Measurements from ENCODE around the gene VPS52. TPM values are rescaled to one million over a fixed set of nuclear protein-coding genes. Genes with fewer than 3 reads are reported as not detected.
A peak's percentile ranks its signal among the peaks of the same experiment; 100 is the strongest.

VPS52 gene
- total RNA-seq, 1 donor from 2014 or later: 47.5 TPM

- Histone ChIP-seq H3K27ac (no peak overlapping the region), H3K4me1 (peaks cover 21% of the 10 kb centered on the region), H3K4me3 (no peak overlapping the region), H3K36me3 (peaks cover 28% of the 10 kb centered on the region), H3K27me3 (no peaks in the 10 kb centered on the region), H3K9me3 (no peaks in the 10 kb centered on the region)
- no peak for TF ChIP-seq CTCF (IDR thresholded peaks at IDR 0.05)
- intact Hi-C loops (cut with DNase I): no loop called here
- ATAC-seq (no peak), DNase-seq (no peak)
These were observed 20.2 kb downstream of the VPS52 start for GRCh38 chr6:33251395-33252012.

- intact Hi-C loops (cut with DNase I): no loop called here
- DNase-seq: no peak
These were observed 20.9 kb downstream of the VPS52 start for GRCh38 chr6:33250731-33251130.

DNA sequence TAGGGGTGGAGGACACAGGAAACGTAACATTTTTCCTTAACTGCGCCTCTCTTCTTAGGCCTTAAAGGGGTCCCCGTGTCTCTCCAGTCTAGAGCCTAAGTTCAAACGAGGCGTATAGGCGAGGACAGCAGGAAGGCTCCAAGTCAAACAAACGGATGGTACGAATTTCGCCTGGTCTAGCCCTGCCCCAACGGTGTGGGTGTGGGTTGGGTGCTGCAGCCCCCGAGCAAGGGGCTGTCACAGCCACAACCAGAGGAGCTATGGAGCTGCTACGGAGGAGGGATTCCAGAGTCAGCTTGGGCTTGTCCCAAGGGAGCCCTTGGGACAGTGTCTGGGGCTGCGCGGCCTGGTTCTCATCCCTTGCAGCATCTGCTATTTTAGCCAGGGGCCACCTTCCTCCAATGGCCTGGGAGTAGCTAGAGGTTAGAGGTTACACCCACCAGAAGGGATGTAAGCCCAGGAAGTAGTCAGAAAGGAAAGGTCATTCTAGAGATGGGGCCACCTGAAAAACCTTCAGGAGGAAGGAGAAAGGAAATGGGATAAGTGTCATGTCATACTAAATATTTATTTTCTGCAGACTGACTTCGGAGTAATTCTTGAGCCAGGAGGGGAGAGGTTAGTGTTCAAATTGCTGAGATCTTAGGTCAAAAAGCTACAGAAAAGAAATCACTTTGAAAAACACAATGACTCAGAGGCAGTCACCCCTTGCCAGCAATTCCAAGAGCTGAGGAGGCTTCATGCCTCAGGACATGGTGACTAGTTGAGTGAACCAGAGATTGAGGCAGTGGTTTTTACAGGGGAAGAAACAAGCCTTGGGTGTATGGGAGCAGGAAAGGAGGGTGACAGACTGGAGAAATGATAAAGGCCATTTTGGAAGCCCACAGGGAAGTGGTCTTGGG, 21.7 kb downstream of the VPS52 start:
- intact Hi-C loops (cut with DNase I): loop anchor here (10.0 kb wide), 3 partner anchors 85 to 235 kb away; no protein-coding TSS in a partner anchor
- Histone ChIP-seq H3K4me3 (peak overlapping the region; percentile 59), H3K36me3 (peaks cover 28% of the 10 kb centered on the region), H3K4me1 (peaks cover 21% of the 10 kb centered on the region), H3K27ac (peak overlapping the region; percentile 95), H3K9me3 (no peaks in the 10 kb centered on the region), H3K27me3 (no peaks in the 10 kb centered on the region)
- no peak for TF ChIP-seq CTCF (IDR thresholded peaks at IDR 0.05)
- DNase-seq: no peak
- no peak for ATAC-seq

More at GRCh38 chr6:33250731-33251130, 20.9 kb downstream of the VPS52 start:
- ATAC-seq: no peak
- Histone ChIP-seq H3K27ac (no peak overlapping the region), H3K4me1 (peaks cover 21% of the 10 kb centered on the region), H3K9me3 (no peaks in the 10 kb centered on the region), H3K36me3 (peaks cover 28% of the 10 kb centered on the region), H3K27me3 (no peaks in the 10 kb centered on the region), H3K4me3 (no peak overlapping the region)
- TF ChIP-seq CTCF (IDR thresholded peaks at IDR 0.05): no peak

DNA sequence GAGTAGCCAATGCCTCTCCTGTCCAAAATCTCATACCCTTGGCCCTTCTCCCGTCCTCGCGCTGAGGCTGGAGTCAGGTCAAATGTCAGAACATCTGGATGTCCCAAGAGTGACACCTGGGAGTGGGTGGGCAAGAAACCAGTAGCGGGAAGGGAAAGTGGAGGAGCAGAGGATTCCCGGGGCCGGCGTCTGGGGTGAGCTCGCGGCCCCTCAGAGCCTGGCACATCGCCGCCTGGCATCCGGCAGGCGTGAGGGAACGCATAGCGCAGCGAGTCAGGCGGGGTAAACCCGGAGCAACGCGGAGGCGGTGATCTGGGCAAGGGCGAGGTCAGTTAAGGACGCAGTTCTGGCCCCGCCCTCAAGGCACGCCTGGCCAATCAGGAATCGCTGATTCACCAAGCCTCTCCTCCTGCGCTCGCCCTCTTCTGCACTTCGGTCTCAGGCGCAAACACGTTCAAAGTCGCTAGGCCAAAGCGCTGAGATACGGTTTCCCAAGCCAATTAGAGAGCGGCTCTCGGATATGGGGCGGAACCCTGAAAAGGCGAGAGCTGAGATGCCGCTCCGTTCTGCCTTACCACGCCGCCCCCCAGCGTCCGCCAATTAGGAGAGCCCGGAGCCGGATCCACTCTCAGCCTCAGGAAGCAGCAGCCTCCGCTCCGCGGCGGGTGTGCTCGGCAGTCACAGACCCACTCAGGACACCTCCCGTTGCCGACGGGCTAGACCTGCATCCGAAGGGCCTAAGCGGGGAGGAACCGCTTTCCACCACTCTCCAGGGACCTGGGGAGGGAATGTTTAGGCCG, 22.5 kb downstream of the VPS52 start:
- peak; percentile 39 for TF ChIP-seq CTCF (IDR thresholded peaks at IDR 0.05)
- H3K9me3 ChIP-seq: no peaks in the 10 kb centered on the region
- peaks cover 22% of the 10 kb centered on the region for H3K36me3 ChIP-seq
- intact Hi-C loops (cut with DNase I): loop anchor here (10.0 kb wide), 3 partner anchors 84 to 234 kb away; no protein-coding TSS in a partner anchor
- H3K27ac ChIP-seq: peak overlapping the region; percentile 95
- H3K4me1 ChIP-seq: peaks cover 21% of the 10 kb centered on the region
- peak; percentile 98 for DNase-seq
- peak overlapping the region; percentile 59 for H3K4me3 ChIP-seq
- ATAC-seq: peak; percentile 96
- no peaks in the 10 kb centered on the region for H3K27me3 ChIP-seq

DNA sequence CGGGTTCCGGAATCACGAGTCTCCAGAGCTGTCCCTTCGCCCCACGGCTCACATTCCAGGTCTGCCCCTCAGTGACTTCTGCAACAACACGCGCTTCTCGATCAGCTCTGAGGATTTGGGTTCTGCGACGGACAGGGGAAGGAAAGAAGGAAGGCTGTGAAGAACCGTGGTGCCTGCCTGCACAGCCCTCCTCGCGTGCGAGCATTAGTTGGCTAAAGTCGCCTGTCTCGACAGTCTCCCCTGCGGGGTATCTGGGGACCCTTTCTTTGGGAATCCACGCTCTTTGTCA, 23.1 kb downstream of the VPS52 start:
- Histone ChIP-seq H3K9me3 (no peaks in the 10 kb centered on the region), H3K36me3 (peaks cover 18% of the 10 kb centered on the region), H3K4me1 (peaks cover 21% of the 10 kb centered on the region), H3K27ac (peak overlapping the region; percentile 81), H3K27me3 (no peaks in the 10 kb centered on the region), H3K4me3 (peak overlapping the region; percentile 59)
- ATAC-seq (peak; percentile 1), DNase-seq (peak; percentile 69)
- TF ChIP-seq CTCF (IDR thresholded peaks at IDR 0.05): no peak
- intact Hi-C loops (cut with DNase I): loop anchor here (10.0 kb wide), 3 partner anchors 84 to 234 kb away; no protein-coding TSS in a partner anchor
